ENCODE data around the gene ARFRP1.

- no peak for TF ChIP-seq CTCF (IDR thresholded peaks at IDR 0.05)
- no peak for TF ChIP-seq POLR2A (IDR thresholded peaks at IDR 0.05)
Observed at GRCh38 chr20:63736893-63737694, 29.3 kb upstream of the ARFRP1 start.
